Calu3 (cell line): ENCODE results near the gene GAK. TPM values are rescaled to one million over a fixed set of nuclear protein-coding genes. Genes with fewer than 3 reads are reported as not detected.

Experiments
- BruUV-seq: library from RNA; stranded (reverse); fragments of 400-500 nt; replicated peaks from 2 replicates; lab custom pipeline; 2021; lab: Mats Ljungman, UMichigan
- CTCF ChIA-PET: fragments of 300-600 bp; sonication (Branson Sonifier 250); formaldehyde crosslinking; loops from one replicate; lab custom pipeline; 2022; ENCODE audit warnings: antibody characterized with exemption; lab: Charles Lee
- DNase-seq: peaks from one replicate; pipeline ENCODE4 v3.0.0; 2022
- H3K27ac Mint-ChIP-seq: one replicate; pipeline ENCODE4 v1.8.0; 2022; ENCODE audit warnings: mixed read lengths; ENCODE audit not compliant: unreplicated experiment
- H3K27me3 Mint-ChIP-seq: one replicate; pipeline ENCODE4 v1.8.0; 2022; ENCODE audit warnings: mixed read lengths; ENCODE audit not compliant: unreplicated experiment
- H3K36me3 Mint-ChIP-seq: one replicate; pipeline ENCODE4 v1.8.0; 2022; ENCODE audit warnings: mild to moderate bottlenecking, moderate library complexity, mixed read lengths; ENCODE audit not compliant: insufficient read depth, unreplicated experiment
- H3K4me1 Mint-ChIP-seq: one replicate; pipeline ENCODE4 v1.8.0; 2022; ENCODE audit warnings: mild to moderate bottlenecking, low read depth, mixed read lengths; ENCODE audit not compliant: unreplicated experiment
- H3K4me3 Mint-ChIP-seq: one replicate; pipeline ENCODE4 v1.8.0; 2022; ENCODE audit warnings: mild to moderate bottlenecking, low read depth, moderate library complexity, mixed read lengths; ENCODE audit not compliant: unreplicated experiment
- H3K9me3 Mint-ChIP-seq: one replicate; pipeline ENCODE4 v1.8.0; 2022; ENCODE audit warnings: low read depth, mixed read lengths; ENCODE audit not compliant: unreplicated experiment
- CTCF ChIP-seq: fragments of 200-600 bp; IDR thresholded peaks from one replicate; pipeline ENCODE4 v1.8.0; 2022; ENCODE audit warnings: antibody characterized with exemption; ENCODE audit not compliant: unreplicated experiment
- intact Hi-C: fragments of 100-400 bp; cut with micrococcal nuclease; formaldehyde crosslinking; loops from one replicate; pipeline ENCODE4 v1.10.0; 2022; ENCODE audit not compliant: unreplicated experiment
- total RNA-seq: library from RNA; stranded (reverse); gene quantifications from 2 replicates; pipeline ENCODE4 v1.2.3, GENCODE V29; 2022

The GAK gene
- total RNA-seq, 1 experiment from 2014 or later: 94.1 TPM

- intact Hi-C loops: no loop called here
- BruUV-seq: no TSS peak
- no peak overlapping the region for H3K4me3 Mint-ChIP-seq
- H3K27ac Mint-ChIP-seq: no peak overlapping the region
- H3K9me3 Mint-ChIP-seq: no peaks in the 10 kb centered on the region
- no peaks in the 10 kb centered on the region for H3K27me3 Mint-ChIP-seq
- CTCF ChIA-PET: no interaction called here
- peaks cover 10% of the 10 kb centered on the region for H3K36me3 Mint-ChIP-seq
- DNase-seq: no peak
- no peaks in the 10 kb centered on the region for H3K4me1 Mint-ChIP-seq
- TF ChIP-seq CTCF: no peak
Observed at GRCh38 chr4:907103-907400, 25.1 kb downstream of the GAK start.

- BruUV-seq: no TSS peak
- H3K4me3 Mint-ChIP-seq: no peak overlapping the region
Observed at GRCh38 chr4:906339-907102, 25.6 kb downstream of the GAK start.

GRCh38 chr4:905485-906338 lies 26.4 kb downstream of the GAK start:
- CTCF ChIA-PET: no interaction called here
- intact Hi-C loops: no loop called here
- no TSS peak for BruUV-seq
- no peak for TF ChIP-seq CTCF
- peaks cover 10% of the 10 kb centered on the region for H3K36me3 Mint-ChIP-seq
- H3K4me1 Mint-ChIP-seq: no peaks in the 10 kb centered on the region
- H3K4me3 Mint-ChIP-seq: no peak overlapping the region
- H3K9me3 Mint-ChIP-seq: no peaks in the 10 kb centered on the region
- H3K27me3 Mint-ChIP-seq: no peaks in the 10 kb centered on the region
- H3K27ac Mint-ChIP-seq: no peak overlapping the region
- DNase-seq: no peak

More at GRCh38 chr4:906339-907102, 25.6 kb downstream of the GAK start:
- Mint-ChIP-seq H3K9me3 (no peaks in the 10 kb centered on the region), H3K4me1 (no peaks in the 10 kb centered on the region), H3K27ac (no peak overlapping the region), H3K36me3 (peaks cover 8% of the 10 kb centered on the region), H3K27me3 (no peaks in the 10 kb centered on the region)
- no peak for TF ChIP-seq CTCF
- DNase-seq: no peak
- intact Hi-C loops: no loop called here
- CTCF ChIA-PET: no interaction called here

GRCh38 chr4:903066-904046 lies 28.8 kb downstream of the GAK start:
- TF ChIP-seq CTCF: no peak
- CTCF ChIA-PET: no interaction called here
- BruUV-seq: no TSS peak

More at GRCh38 chr4:903066-904046, 28.8 kb downstream of the GAK start:
- intact Hi-C loops: no loop called here
- DNase-seq: no peak
- no peaks in the 10 kb centered on the region for H3K27me3 Mint-ChIP-seq
- H3K27ac Mint-ChIP-seq: no peak overlapping the region
- H3K4me1 Mint-ChIP-seq: no peaks in the 10 kb centered on the region
- H3K9me3 Mint-ChIP-seq: no peaks in the 10 kb centered on the region
- no peak overlapping the region for H3K4me3 Mint-ChIP-seq
- H3K36me3 Mint-ChIP-seq: peaks cover 12% of the 10 kb centered on the region
